ENCODE data around the gene BIN2. TPM values are rescaled to one million over a fixed set of nuclear protein-coding genes. Genes with fewer than 3 reads are reported as not detected.

BIN2 gene
- total RNA-seq, 1 experiment from 2014 or later, result not detected

DNA sequence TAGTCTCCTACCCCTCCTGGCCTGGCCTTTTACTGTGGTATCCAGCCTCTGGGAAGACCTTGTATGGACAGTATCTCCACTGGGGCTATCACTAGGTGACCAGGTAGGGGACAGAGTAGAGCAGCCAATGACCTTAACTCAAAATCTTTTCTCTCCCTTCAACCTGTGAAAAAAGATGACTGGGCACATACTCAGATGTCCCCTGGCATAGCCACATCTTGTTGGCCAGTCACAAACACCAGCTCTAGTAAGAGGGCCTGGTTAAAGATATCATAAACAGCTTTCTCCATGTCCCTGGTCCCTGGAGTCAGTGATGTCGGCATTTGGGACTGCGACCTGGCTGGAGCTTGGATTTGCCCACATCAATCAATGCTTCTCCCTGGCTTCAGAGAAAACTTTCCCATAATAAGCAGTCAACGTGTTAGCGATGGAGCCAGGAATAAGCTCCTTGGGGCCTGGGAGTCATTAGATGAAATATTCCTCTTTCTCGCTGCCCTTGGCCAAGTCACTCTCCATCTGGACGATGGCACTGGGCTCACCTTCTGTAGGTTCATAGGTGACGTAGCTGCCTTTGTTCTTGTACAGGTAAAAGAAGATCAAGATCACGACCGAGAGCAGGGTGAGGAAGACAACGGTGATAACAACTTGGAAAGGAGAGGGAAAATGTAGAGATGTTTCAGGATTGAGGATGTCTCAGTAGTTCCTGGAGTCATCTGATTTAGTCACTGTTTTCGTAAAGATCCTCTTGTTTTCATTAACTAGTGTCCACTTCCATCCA, 78.3 kb downstream of the BIN2 start:
- intact Hi-C loops (cut with micrococcal nuclease; ENCODE audit: unreplicated experiment), result loop anchor here (10.0 kb wide), 1 partner anchor 481 kb away; the partner anchor contains the start of gene ATF1
- Histone ChIP-seq H3K79me2 (ENCODE audit: low read depth) (peaks cover 1% of the 10 kb centered on the region), H4K20me1 (ENCODE audit: insufficient read depth) (peaks cover 5% of the 10 kb centered on the region; the same call in 1 of the 2 replicates), H3K4me3 (no peak overlapping the region), H3K9me2 (ENCODE audit: insufficient read depth) (no peaks in the 10 kb centered on the region), H3K27me3 (ENCODE audit: insufficient read depth, low read depth) (no peaks in the 10 kb centered on the region), H3F3A (ENCODE audit: insufficient read depth, low read depth) (peaks cover 37% of the 10 kb centered on the region), H3K4me1 (replicated peaks; ENCODE audit: insufficient read depth) (peaks cover 6% of the 10 kb centered on the region), H3K9me3 (ENCODE audit: insufficient read depth, low read depth) (no peaks in the 10 kb centered on the region), H3K36me3 (ENCODE audit: low read depth) (peaks cover 10% of the 10 kb centered on the region), H3K27ac (no peak overlapping the region), H2AFZ (no peak overlapping the region), H3K4me2 (no peak overlapping the region)
- BruUV-seq (replicated peaks), result no TSS peak
- ChIA-PET POLR2A (ENCODE audit: unreplicated experiment) (no interaction called here), CTCF (no interaction called here)
- TF ChIP-seq, protein P1, sequence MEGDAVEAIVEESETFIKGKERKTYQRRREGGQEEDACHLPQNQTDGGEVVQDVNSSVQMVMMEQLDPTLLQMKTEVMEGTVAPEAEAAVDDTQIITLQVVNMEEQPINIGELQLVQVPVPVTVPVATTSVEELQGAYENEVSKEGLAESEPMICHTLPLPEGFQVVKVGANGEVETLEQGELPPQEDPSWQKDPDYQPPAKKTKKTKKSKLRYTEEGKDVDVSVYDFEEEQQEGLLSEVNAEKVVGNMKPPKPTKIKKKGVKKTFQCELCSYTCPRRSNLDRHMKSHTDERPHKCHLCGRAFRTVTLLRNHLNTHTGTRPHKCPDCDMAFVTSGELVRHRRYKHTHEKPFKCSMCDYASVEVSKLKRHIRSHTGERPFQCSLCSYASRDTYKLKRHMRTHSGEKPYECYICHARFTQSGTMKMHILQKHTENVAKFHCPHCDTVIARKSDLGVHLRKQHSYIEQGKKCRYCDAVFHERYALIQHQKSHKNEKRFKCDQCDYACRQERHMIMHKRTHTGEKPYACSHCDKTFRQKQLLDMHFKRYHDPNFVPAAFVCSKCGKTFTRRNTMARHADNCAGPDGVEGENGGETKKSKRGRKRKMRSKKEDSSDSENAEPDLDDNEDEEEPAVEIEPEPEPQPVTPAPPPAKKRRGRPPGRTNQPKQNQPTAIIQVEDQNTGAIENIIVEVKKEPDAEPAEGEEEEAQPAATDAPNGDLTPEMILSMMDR (conservative IDR thresholded peaks at IDR 0.05), result no peak
- no peak for TF ChIP-seq EZH2 (IDR thresholded peaks at IDR 0.05; ENCODE audit: low read depth)
- DNase-seq, result no peak

DNA sequence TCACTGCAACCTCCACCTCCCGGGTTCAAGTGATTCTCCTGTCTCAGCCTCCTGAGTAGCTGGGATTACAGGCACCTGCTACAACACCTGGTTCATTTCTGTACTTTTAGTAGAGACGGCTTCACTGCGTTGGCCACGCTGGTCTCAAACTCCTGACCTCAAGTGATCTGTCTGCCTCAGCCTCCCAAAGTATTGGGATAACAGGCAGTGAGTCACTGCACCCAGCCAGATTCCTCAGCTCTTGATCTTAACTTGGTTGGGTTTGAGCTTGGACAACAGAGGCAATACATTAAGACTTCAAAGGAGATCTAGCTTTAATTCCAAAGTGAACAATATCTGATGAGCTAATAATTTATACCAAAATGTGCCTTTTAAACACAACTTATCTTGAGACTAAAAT, 79.7 kb downstream of the BIN2 start:
- POLR2A ChIA-PET (ENCODE audit: unreplicated experiment), result interaction anchor here (0.6 kb wide), 2 partner anchors 27 to 1577 kb away, joined by 5 to 10 read pairs; partner anchors contain the start of gene POU6F1
- no TSS peak for BruUV-seq (replicated peaks)
- TF ChIP-seq, protein P1 (conservative IDR thresholded peaks at IDR 0.05), result no peak
- no peak for TF ChIP-seq EZH2 (IDR thresholded peaks at IDR 0.05; ENCODE audit: low read depth)
- no peak overlapping the region for H2AFZ ChIP-seq
- H3F3A ChIP-seq (ENCODE audit: insufficient read depth, low read depth), result peaks cover 42% of the 10 kb centered on the region
- no peak overlapping the region for H3K4me2 ChIP-seq
- DNase-seq, result no peak
- peaks cover 17% of the 10 kb centered on the region for H3K36me3 ChIP-seq (ENCODE audit: low read depth)
- H3K4me3 ChIP-seq, result no peak overlapping the region
- no peak overlapping the region for H3K27ac ChIP-seq
- intact Hi-C loops (cut with micrococcal nuclease; ENCODE audit: unreplicated experiment), result loop anchor here (10.0 kb wide), 1 partner anchor 479 kb away; the partner anchor contains the start of gene ATF1
- no peaks in the 10 kb centered on the region for H3K9me2 ChIP-seq (ENCODE audit: insufficient read depth)
- peaks cover 14% of the 10 kb centered on the region for H4K20me1 ChIP-seq (ENCODE audit: insufficient read depth)
- H3K9me3 ChIP-seq (ENCODE audit: insufficient read depth, low read depth), result no peaks in the 10 kb centered on the region
- H3K79me2 ChIP-seq (ENCODE audit: low read depth), result peaks cover 15% of the 10 kb centered on the region
- CTCF ChIA-PET, result no interaction called here
- no peaks in the 10 kb centered on the region for H3K27me3 ChIP-seq (ENCODE audit: insufficient read depth, low read depth)
- peaks cover 16% of the 10 kb centered on the region for H3K4me1 ChIP-seq (replicated peaks; ENCODE audit: insufficient read depth)

- Histone ChIP-seq H3K9me2 (ENCODE audit: insufficient read depth) (no peaks in the 10 kb centered on the region), H3K4me3 (no peak overlapping the region), H3K36me3 (ENCODE audit: low read depth) (peaks cover 17% of the 10 kb centered on the region), H3K4me2 (no peak overlapping the region), H3K9me3 (ENCODE audit: insufficient read depth, low read depth) (no peaks in the 10 kb centered on the region), H3F3A (ENCODE audit: insufficient read depth, low read depth) (peaks cover 49% of the 10 kb centered on the region), H3K79me2 (ENCODE audit: low read depth) (peaks cover 17% of the 10 kb centered on the region), H3K4me1 (replicated peaks; ENCODE audit: insufficient read depth) (peaks cover 20% of the 10 kb centered on the region), H3K27me3 (ENCODE audit: insufficient read depth, low read depth) (no peaks in the 10 kb centered on the region), H2AFZ (no peak overlapping the region), H3K27ac (no peak overlapping the region), H4K20me1 (ENCODE audit: insufficient read depth) (peaks cover 12% of the 10 kb centered on the region)
- no peak for DNase-seq
- TF ChIP-seq EZH2 (IDR thresholded peaks at IDR 0.05; ENCODE audit: low read depth), result no peak
- TF ChIP-seq, protein P1 (conservative IDR thresholded peaks at IDR 0.05), result no peak
- ChIA-PET CTCF (interaction anchor here (1.1 kb wide), 1 partner anchor 25 kb away, joined by 5 read pairs; the partner anchor contains the start of gene POU6F1), POLR2A (ENCODE audit: unreplicated experiment) (interaction anchor here (0.6 kb wide), 2 partner anchors 294 to 693 kb away, joined by 3 to 9 read pairs; no protein-coding TSS in a partner anchor)
- intact Hi-C loops (cut with micrococcal nuclease; ENCODE audit: unreplicated experiment), result loop anchor here (10.0 kb wide), 1 partner anchor 478 kb away; the partner anchor contains the start of gene ATF1
- no TSS peak for BruUV-seq (replicated peaks)
Observed at GRCh38 chr12:51242876-51243275, 81.1 kb downstream of the BIN2 start.

Measured in PC-9 (cell line).